Neural cell (in vitro differentiated cells): ENCODE measurements around the gene SLC43A1. TPM values are rescaled to one million over a fixed set of nuclear protein-coding genes. Genes with fewer than 3 reads are reported as not detected.
A peak's percentile ranks its signal among the peaks of the same experiment; 100 is the strongest.

ENCODE experiments used
- H2AFZ ChIP-seq: fragments of 200-600, 300-800 bp; sonication (generic), shearing (Covaris generic); 2 replicates; pipeline ENCODE4 v1.6.0; 2014; ENCODE audit warnings: low read depth, mild to moderate bottlenecking, antibody characterized with exemption, low read length, moderate library complexity
- H3F3A ChIP-seq: fragments of 200-600 bp; shearing (Covaris generic); 2 replicates; pipeline ENCODE4 v1.6.1; 2016; ENCODE audit warnings: mild to moderate bottlenecking, moderate library complexity, mixed read lengths, antibody characterized with exemption, low read length; ENCODE audit not compliant: insufficient read depth, poor library complexity, severe bottlenecking
- H3K27ac ChIP-seq: fragments of 200-600, 300-800 bp; sonication (generic), shearing (Covaris generic); 2 replicates; pipeline ENCODE4 v1.5.1; 2014; ENCODE audit warnings: mild to moderate bottlenecking, low read length, moderate library complexity
- H3K27me3 ChIP-seq: fragments of 300-800, 200-600 bp; sonication (generic), shearing (Covaris generic); 2 replicates; pipeline ENCODE4 v1.6.0; 2014; ENCODE audit warnings: mild to moderate bottlenecking, low read depth, low read length, moderate library complexity; ENCODE audit not compliant: insufficient read depth
- H3K36me3 ChIP-seq: fragments of 300-800, 200-600 bp; sonication (generic), shearing (Covaris generic); 2 replicates; pipeline ENCODE4 v1.5.1; 2014; ENCODE audit warnings: mild to moderate bottlenecking, antibody characterized with exemption, low read length, moderate library complexity; ENCODE audit not compliant: insufficient read depth
- H3K4me2 ChIP-seq: fragments of 300-800, 200-600 bp; sonication (generic), shearing (Covaris generic); 2 replicates; pipeline ENCODE4 v1.6.0; 2014; ENCODE audit warnings: mild to moderate bottlenecking, low read length
- H3K4me3 ChIP-seq: fragments of 300-800, 200-600 bp; sonication (generic), shearing (Covaris generic); 2 replicates; pipeline ENCODE4 v1.5.1; 2014; ENCODE audit warnings: mild to moderate bottlenecking, low read length, moderate library complexity
- H3K79me2 ChIP-seq: fragments of 200-600 bp; shearing (Covaris generic); replicated peaks from 2 replicates; pipeline ENCODE4 v1.6.0; 2014; ENCODE audit warnings: mild to moderate bottlenecking, low read length, moderate library complexity; ENCODE audit not compliant: insufficient read depth
- H3K9ac ChIP-seq: fragments of 300-800, 200-600 bp; sonication (generic), shearing (Covaris generic); 2 replicates; pipeline ENCODE4 v1.6.1; 2016; ENCODE audit warnings: mild to moderate bottlenecking, low read length, mixed read lengths
- H3K9me2 ChIP-seq: fragments of 200-600 bp; shearing (Covaris generic); 2 replicates; pipeline ENCODE4 v1.6.1; 2016; ENCODE audit warnings: mild to moderate bottlenecking, low read length, mixed read lengths; ENCODE audit not compliant: insufficient read depth
- H3K9me3 ChIP-seq: fragments of 200-600, 300-800 bp; sonication (generic), shearing (Covaris generic); 2 replicates; pipeline ENCODE4 v1.6.1; 2016; ENCODE audit warnings: mild to moderate bottlenecking, mixed run types, low read length, moderate library complexity, mixed read lengths
- H4K20me1 ChIP-seq: fragments of 200-600 bp; shearing (Covaris generic); 2 replicates; pipeline ENCODE4 v1.6.1; 2016; ENCODE audit warnings: mild to moderate bottlenecking, mixed run types; ENCODE audit not compliant: insufficient read depth
- EP300 ChIP-seq: fragments of 450-650 bp; conservative IDR thresholded peaks from 2 replicates; pipeline ENCODE4 v1.6.1; 2014; ENCODE audit warnings: antibody characterized with exemption, mild to moderate bottlenecking, moderate library complexity; ENCODE audit not compliant: poor library complexity, severe bottlenecking
- EZH2 ChIP-seq: fragments of 200-600, 300-800 bp; shearing (Covaris generic), sonication (generic); IDR thresholded peaks from 2 replicates; pipeline ENCODE4 v1.6.1; 2014; ENCODE audit warnings: antibody characterized with exemption, low read length, borderline replicate concordance, mild to moderate bottlenecking; ENCODE audit not compliant: insufficient read depth, poor library complexity, severe bottlenecking
- POLR2AphosphoS5 ChIP-seq: IDR thresholded peaks from 2 replicates; pipeline ENCODE4 v1.6.1; 2012
- RAD21 ChIP-seq: fragments of 450-650 bp; conservative IDR thresholded peaks from 2 replicates; pipeline ENCODE4 v1.6.1; 2014; ENCODE audit warnings: antibody characterized with exemption, mild to moderate bottlenecking, moderate library complexity
- SMC3 ChIP-seq: fragments of 450-650 bp; conservative IDR thresholded peaks from 2 replicates; pipeline ENCODE4 v1.6.1; 2014; ENCODE audit warnings: antibody characterized with exemption, mild to moderate bottlenecking, moderate library complexity; ENCODE audit not compliant: poor library complexity
- TAF1 ChIP-seq: IDR thresholded peaks from 2 replicates; pipeline ENCODE4 v1.6.1; 2012; ENCODE audit warnings: low read depth
- polyA plus RNA-seq: library from polyadenylated mRNA; depleted of rRNA; stranded (reverse); fragments of >200 nt; gene quantifications from 2 replicates; pipeline ENCODE4 v1.2.3, GENCODE V29; 2014
- TF ChIP-seq, protein P1 (sequence below): IDR thresholded peaks from 2 replicates; pipeline ENCODE4 v1.6.1; 2012; ENCODE audit warnings: borderline replicate concordance
- TF ChIP-seq, protein P2 (sequence below): fragments of 450-650 bp; IDR thresholded peaks from 2 replicates; pipeline ENCODE4 v1.5.1; 2014; ENCODE audit warnings: antibody characterized with exemption, mild to moderate bottlenecking, moderate library complexity; ENCODE audit not compliant: poor library complexity, severe bottlenecking

The SLC43A1 gene
- polyA plus RNA-seq, 1 donor from 2014 or later, result 3.3 TPM

DNA sequence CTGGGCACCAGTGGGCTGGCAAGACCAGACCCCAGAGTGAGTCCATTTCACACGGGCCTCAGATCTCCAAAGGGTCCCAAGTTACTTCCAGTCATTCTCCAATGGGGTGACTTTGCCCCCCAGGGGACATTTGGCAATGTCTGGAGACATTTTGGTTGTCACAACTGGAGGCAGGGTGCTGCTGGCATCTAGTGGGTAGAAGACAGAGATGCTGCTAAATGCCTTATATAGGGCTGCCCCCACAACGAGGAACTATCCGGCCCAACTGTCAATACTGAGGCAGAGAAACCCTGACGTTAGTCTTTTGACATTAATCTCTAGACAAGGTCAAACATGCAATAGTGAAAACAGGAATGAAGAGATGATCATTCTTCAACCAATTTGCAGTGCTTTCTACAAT, 48.8 kb downstream of the SLC43A1 start (continued):
- TF ChIP-seq SMC3, result no peak

DNA sequence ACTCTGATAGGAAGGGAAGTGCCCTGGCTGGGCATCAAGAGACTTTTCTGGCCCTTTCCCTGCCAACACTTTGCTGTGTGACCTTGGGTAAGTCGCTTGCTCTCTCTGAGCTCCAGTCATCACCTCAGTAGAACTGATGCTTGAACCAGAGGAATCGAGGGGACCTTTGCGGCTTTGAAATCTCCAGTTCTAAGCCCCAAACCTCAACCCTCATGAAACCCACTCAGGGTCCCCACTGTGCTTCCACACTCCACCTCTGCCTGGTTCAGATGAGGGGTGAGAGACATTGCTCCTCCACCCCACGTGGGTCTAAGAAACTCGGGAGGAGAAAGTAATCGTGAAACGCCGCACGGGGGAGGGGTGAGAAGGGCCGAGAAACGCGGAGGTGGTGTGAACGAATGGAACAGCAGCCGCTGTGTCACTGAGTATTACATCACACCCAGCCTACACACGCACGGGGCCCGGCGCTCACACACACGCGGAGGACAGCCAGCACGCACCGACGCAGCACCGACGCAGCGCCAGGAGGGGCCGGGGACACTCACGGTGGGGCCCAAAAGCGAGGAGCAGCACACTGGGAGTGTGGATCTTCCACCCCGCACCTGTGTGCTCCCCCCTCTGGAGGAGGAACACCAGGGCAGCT, 50.8 kb downstream of the SLC43A1 start:
- Histone ChIP-seq H3F3A (no peaks in the 10 kb centered on the region), H3K9me3 (no peaks in the 10 kb centered on the region), H3K79me2 (no peaks in the 10 kb centered on the region), H3K9ac (no peak overlapping the region), H3K4me3 (no peak overlapping the region), H2AFZ (no peak overlapping the region), H4K20me1 (no peaks in the 10 kb centered on the region), H3K36me3 (no peaks in the 10 kb centered on the region), H3K4me2 (no peak overlapping the region), H3K27me3 (peaks cover 28% of the 10 kb centered on the region), H3K9me2 (no peaks in the 10 kb centered on the region), H3K27ac (no peak overlapping the region)
- TF ChIP-seq RAD21 (no peak), TAF1 (no peak), EZH2 (no peak), SMC3 (no peak)
- TF ChIP-seq, protein P1, sequence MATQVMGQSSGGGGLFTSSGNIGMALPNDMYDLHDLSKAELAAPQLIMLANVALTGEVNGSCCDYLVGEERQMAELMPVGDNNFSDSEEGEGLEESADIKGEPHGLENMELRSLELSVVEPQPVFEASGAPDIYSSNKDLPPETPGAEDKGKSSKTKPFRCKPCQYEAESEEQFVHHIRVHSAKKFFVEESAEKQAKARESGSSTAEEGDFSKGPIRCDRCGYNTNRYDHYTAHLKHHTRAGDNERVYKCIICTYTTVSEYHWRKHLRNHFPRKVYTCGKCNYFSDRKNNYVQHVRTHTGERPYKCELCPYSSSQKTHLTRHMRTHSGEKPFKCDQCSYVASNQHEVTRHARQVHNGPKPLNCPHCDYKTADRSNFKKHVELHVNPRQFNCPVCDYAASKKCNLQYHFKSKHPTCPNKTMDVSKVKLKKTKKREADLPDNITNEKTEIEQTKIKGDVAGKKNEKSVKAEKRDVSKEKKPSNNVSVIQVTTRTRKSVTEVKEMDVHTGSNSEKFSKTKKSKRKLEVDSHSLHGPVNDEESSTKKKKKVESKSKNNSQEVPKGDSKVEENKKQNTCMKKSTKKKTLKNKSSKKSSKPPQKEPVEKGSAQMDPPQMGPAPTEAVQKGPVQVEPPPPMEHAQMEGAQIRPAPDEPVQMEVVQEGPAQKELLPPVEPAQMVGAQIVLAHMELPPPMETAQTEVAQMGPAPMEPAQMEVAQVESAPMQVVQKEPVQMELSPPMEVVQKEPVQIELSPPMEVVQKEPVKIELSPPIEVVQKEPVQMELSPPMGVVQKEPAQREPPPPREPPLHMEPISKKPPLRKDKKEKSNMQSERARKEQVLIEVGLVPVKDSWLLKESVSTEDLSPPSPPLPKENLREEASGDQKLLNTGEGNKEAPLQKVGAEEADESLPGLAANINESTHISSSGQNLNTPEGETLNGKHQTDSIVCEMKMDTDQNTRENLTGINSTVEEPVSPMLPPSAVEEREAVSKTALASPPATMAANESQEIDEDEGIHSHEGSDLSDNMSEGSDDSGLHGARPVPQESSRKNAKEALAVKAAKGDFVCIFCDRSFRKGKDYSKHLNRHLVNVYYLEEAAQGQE, result no peak
- TF ChIP-seq, protein P2, sequence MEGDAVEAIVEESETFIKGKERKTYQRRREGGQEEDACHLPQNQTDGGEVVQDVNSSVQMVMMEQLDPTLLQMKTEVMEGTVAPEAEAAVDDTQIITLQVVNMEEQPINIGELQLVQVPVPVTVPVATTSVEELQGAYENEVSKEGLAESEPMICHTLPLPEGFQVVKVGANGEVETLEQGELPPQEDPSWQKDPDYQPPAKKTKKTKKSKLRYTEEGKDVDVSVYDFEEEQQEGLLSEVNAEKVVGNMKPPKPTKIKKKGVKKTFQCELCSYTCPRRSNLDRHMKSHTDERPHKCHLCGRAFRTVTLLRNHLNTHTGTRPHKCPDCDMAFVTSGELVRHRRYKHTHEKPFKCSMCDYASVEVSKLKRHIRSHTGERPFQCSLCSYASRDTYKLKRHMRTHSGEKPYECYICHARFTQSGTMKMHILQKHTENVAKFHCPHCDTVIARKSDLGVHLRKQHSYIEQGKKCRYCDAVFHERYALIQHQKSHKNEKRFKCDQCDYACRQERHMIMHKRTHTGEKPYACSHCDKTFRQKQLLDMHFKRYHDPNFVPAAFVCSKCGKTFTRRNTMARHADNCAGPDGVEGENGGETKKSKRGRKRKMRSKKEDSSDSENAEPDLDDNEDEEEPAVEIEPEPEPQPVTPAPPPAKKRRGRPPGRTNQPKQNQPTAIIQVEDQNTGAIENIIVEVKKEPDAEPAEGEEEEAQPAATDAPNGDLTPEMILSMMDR, result no peak

DNA sequence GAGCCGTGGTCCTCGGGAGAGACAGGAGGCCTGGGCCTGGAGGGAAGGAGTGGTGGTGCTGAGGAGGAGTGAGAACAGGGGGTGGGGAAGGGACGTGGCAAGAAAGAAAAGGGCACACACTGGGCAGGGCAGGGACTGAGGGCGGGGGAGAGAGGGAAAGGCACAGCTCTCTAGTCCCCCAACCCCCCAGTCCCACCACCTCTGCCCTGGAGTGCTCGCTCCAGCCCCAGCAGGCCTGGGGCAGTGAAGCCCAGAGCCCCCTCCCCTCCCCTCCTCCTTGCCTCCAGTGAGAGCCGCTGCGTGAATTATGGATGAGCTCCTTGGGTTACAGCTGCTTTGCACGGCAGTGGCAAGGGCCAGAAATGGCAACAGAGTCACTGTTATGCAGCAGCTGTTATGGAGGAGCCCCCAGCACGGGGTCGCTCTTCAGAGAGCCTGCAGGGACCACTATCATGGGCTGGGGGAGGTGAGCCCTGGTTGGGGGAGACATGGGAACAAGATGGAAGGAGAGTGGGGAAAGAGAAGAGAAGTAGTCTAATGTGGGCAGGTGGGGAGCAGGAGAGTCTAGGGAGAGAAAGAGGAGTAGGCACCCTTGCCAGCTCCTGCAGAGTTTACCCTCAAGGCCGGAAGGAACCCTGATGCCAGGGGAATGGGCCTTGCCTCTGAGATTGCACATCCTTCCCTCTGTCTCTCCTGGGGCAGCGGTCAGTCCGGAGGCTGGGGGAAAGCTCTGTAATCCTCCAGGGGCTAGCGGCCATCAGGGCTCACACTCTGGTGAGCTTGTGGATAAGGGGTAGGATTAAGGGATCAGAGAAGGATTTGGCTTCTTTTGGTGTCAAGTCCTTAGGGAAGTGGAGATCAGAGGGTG, 51.6 kb downstream of the SLC43A1 start:
- Histone ChIP-seq H3K4me2 (no peak overlapping the region), H3K4me3 (peak overlapping the region; percentile 28)

More for the DNA sequence above, 51.6 kb downstream of the SLC43A1 start:
- Histone ChIP-seq H3K27me3 (peaks cover 35% of the 10 kb centered on the region), H4K20me1 (no peaks in the 10 kb centered on the region), H3K9me3 (no peaks in the 10 kb centered on the region), H3K79me2 (no peaks in the 10 kb centered on the region), H3K27ac (no peak overlapping the region), H3K9ac (peak overlapping the region; percentile 12), H3K9me2 (no peaks in the 10 kb centered on the region), H3K36me3 (no peaks in the 10 kb centered on the region), H3F3A (no peaks in the 10 kb centered on the region), H2AFZ (peak overlapping the region; percentile 14)
- TF ChIP-seq POLR2AphosphoS5 (no peak), EP300 (no peak), TAF1 (no peak)
